Measurements from ENCODE around the gene CCDC30. TPM values are rescaled to one million over a fixed set of nuclear protein-coding genes. Genes with fewer than 3 reads are reported as not detected.
"Not testable (repeated sequence)": the region's sequence is repeated elsewhere in the genome, so short reads cannot be mapped to it uniquely, and the experiment has no call there.

The CCDC30 gene
- total and polyA plus RNA-seq, 2 donors, result 1.5 to 7.2 TPM

DNA sequence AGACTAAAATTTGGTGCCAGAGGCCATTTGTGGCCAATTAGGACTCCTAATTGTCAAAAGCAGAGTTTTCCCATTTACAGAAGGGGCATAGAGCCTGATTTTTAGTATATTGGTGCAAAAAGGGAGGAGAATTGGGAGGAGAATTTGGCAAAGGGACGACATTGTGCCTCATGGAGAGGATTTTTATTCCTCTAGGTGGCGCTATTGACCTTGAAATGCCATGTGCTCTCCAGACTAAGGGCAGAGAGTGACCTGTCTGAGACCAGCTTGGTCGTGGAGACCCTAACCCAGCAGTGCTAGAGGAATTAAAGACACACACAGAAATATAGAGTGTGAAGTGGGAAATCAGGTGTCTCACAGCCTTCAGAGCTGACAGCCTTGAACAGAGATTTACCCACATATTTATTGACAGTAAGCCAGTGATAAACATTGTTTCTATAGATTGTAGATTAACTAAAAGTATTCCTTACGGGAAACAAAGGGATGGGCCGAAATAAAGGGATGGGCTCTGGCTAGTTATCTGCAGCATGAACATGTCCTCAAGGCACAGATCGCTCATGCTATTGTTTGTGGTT lies 48.6 kb downstream of the CCDC30 start:
- 67% methylated on average over 6 of the region's 6 CpGs for WGBS
- H3K4me3 ChIP-seq (ENCODE audit: low read depth, low read length); H3K27ac ChIP-seq (ENCODE audit: low read depth); H3K4me1 ChIP-seq (ENCODE audit: insufficient read depth); DNase-seq (ENCODE audit: extremely low spot score); H3K36me3 ChIP-seq (ENCODE audit: insufficient read depth): not testable (repeated sequence)

DNA sequence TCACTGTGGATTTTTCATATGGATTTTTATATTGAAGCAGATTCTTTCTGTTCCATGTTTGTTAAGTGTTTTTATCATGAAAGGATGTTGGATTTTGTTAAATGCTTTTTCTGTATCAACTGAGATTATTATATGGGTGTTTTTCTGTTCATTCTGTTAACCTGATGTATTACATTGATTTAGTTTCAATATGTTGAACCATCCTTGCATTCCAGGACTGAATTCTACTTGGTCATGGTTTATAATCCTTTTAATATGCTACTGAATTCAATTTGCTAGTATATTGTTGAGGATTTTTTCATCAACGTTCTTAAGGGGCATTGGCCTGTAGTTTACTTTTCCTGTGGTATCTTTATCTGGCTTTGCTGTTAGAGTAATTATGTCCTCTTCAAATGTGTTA lies 55.8 kb downstream of the CCDC30 start:
- Histone ChIP-seq H3K4me1 (ENCODE audit: insufficient read depth) (no peaks in the 10 kb centered on the region), H3K27ac (ENCODE audit: low read depth) (no peak overlapping the region), H3K4me3 (ENCODE audit: low read depth, low read length) (no peak overlapping the region), H3K36me3 (ENCODE audit: insufficient read depth) (no peaks in the 10 kb centered on the region)
- WGBS, result 76% methylated on average over 1 of the region's 1 CpG
- DNase-seq (ENCODE audit: extremely low spot score), result no peak

DNA sequence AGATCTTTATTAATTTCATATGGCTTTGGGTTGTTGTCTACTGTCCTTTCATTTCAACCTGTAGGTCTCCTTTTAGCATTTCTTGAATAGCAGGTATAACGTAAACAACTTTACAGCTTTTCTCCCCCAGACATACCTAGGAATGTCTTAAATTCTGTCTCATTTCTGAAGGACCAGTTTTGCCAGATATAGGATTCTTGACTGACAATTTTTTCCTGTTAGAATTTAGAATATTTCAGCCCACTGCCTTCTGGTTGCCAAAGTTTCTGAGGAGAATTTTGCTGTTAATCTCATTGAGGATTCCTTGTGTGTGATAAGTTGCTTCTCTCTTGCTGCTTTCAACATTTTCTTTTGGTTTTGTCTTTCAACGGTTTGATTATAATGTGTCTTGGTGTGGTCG lies 60.1 kb downstream of the CCDC30 start:
- Histone ChIP-seq H3K27ac (ENCODE audit: low read depth) (no peak overlapping the region), H3K4me1 (ENCODE audit: insufficient read depth) (no peaks in the 10 kb centered on the region), H3K4me3 (ENCODE audit: low read depth, low read length) (no peak overlapping the region), H3K36me3 (ENCODE audit: insufficient read depth) (no peaks in the 10 kb centered on the region)
- DNase-seq (ENCODE audit: extremely low spot score), result no peak
- 91% methylated on average over 3 of the region's 3 CpGs for WGBS

DNA sequence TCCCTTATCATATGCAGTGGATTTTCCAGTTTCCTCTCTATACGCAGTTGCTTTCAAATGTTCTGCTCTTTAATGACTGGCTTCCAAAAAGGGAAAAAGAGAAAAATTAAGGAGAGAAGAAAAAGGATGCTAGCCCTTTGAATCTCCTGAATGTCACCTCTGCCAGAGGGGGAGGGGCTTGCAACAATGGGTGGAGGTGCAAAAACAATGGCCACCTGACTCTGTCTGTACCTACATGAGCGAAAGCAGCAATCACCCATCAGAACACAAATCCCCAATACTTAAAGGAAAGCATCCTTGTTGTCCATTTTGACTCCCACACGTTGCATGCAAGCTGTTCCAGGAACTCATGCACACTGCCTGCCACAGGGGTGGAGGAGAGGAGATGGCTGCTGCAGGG lies 61.2 kb downstream of the CCDC30 start:
- Histone ChIP-seq H3K4me3 (ENCODE audit: low read depth, low read length) (no peak overlapping the region), H3K36me3 (ENCODE audit: insufficient read depth) (no peaks in the 10 kb centered on the region), H3K27ac (ENCODE audit: low read depth) (no peak overlapping the region), H3K4me1 (ENCODE audit: insufficient read depth) (no peaks in the 10 kb centered on the region)
- WGBS, result 70% methylated on average over 3 of the region's 3 CpGs
- DNase-seq (ENCODE audit: extremely low spot score), result no peak

DNA sequence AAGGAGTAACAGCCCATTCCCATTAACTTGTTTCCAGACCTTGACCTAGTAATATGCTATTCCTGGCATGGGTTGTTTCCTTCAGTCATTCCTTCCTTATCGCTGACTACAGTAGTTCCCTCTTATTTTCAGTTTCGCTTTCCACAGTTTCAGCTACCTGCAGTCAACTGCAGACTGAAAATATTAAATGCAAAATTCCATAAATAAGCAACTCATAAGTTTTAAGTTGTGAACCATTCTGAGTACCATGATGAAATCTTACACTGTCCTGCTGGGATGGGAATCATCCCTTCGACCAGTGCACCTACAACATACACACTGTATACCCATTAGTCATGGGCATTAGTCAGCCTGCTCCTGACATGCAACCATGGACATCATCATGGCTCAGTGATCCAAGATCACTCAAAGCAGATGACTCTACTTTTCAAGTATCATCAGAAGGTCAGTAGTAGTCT lies 66.7 kb downstream of the CCDC30 start:
- Histone ChIP-seq H3K4me1 (ENCODE audit: insufficient read depth) (no peaks in the 10 kb centered on the region), H3K27ac (ENCODE audit: low read depth) (no peak overlapping the region), H3K4me3 (ENCODE audit: low read depth, low read length) (no peak overlapping the region), H3K36me3 (ENCODE audit: insufficient read depth) (no peaks in the 10 kb centered on the region)
- WGBS, result 88% methylated on average over 3 of the region's 3 CpGs
- no peak for DNase-seq (ENCODE audit: extremely low spot score)

DNA sequence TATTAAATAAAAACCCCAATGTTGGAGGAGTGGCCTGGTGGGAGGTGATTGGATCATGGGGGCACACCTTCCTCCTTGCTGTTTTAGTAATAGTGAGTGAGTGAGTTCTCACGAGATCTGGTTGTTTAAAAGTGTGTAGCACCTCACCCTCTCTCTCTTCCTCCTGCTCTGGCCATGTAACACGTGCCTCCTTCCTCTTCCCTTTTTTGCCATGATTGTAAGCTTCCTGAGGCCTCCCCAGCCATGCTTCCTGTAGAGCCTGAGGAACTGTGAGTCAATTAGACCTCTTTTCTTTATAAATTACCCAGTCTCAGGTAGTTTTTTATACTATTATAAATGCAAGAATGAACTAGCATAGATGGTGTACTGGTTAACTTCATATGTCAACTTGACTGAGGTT lies 68.0 kb downstream of the CCDC30 start:
- H3K27ac ChIP-seq (ENCODE audit: low read depth), result no peak overlapping the region
- H3K36me3 ChIP-seq (ENCODE audit: insufficient read depth), result no peaks in the 10 kb centered on the region
- DNase-seq (ENCODE audit: extremely low spot score), result no peak
- no peaks in the 10 kb centered on the region for H3K4me1 ChIP-seq (ENCODE audit: insufficient read depth)
- H3K4me3 ChIP-seq (ENCODE audit: low read depth, low read length), result no peak overlapping the region
- WGBS, result 45% methylated on average over 2 of the region's 2 CpGs

DNA sequence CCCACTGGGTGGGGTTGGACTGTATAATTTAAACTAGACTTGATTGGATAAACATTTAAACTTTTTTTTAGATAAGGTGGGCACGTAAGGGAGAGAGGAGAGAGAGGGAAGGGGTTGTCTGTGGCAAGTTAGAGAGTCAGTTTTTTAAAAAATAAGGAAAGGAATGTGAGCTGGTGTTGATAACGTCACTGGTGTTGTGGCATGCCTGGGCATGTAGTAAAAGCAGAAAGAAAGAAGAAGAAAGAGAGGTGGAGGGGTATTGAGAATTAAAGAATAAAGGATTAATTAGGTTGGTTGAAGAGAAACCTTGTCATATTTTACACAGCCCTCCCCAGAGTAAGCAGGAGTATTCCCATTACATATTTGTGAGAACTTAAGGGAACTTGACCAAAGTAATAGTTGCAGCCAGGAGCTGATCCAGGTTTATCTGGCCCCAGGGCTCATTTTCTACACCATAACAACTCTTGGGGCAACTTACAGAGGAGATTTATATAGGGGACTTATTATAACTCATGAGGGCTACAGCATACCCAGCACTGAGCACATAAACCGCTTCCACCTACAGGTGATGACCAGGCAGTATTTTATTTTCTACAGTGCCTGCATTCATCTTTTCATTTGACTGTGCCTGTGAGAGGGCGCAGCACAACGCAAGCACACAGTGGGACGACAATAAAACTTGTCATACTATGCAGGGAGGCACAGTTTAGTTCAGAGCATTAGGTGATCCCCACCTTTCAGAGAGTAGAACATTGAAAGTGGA lies 70.2 kb downstream of the CCDC30 start:
- WGBS, result 76% methylated on average over 6 of the region's 6 CpGs
- Histone ChIP-seq H3K36me3 (ENCODE audit: insufficient read depth) (no peaks in the 10 kb centered on the region), H3K27ac (ENCODE audit: low read depth) (no peak overlapping the region), H3K4me3 (ENCODE audit: low read depth, low read length) (no peak overlapping the region), H3K4me1 (ENCODE audit: insufficient read depth) (no peaks in the 10 kb centered on the region)
- no peak for DNase-seq (ENCODE audit: extremely low spot score)

DNA sequence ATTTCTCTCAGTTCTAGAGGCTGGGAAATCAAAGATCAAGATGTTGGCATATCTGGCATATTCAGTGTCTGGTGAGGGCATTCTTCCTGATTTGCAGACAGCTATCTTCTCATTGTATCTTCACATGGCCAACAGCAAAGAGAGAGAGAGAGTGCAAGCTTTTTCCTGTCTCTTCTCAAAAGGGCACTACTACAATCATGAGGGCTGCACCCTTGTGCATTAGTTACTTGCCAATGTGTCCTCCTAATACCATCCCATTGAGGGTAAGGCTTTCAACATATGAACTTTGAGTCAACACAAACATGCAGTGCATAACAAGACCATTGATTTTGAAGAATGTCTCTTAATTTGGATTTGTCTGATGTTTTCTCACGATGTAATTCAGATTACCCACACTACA lies 78.0 kb downstream of the CCDC30 start:
- WGBS, result 67% methylated on average over 1 of the region's 1 CpG
- DNase-seq (ENCODE audit: extremely low spot score), result no peak
- no peaks in the 10 kb centered on the region for H3K36me3 ChIP-seq (ENCODE audit: insufficient read depth)
- H3K4me3 ChIP-seq (ENCODE audit: low read depth, low read length), result no peak overlapping the region
- H3K4me1 ChIP-seq (ENCODE audit: insufficient read depth), result no peaks in the 10 kb centered on the region
- H3K27ac ChIP-seq (ENCODE audit: low read depth), result no peak overlapping the region

DNA sequence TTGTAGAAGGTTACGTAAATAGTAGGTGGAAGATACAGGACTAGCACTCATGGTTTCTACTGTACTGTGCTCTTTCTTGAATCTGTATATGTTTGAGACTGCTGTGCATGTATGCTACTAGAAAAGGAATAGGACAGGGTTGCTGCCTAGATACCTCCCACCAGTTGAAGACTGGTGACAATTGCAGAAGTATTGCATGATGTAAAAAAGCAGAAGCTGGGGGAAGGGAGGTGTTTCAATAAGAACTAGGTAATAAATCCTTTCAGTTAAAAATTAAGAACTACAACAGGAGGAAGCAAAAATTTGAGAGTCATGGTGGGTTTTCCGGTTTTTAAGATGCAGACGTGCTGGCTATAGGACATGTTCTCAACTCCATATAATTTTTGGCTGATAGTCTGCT lies 88.1 kb downstream of the CCDC30 start:
- DNase-seq (ENCODE audit: extremely low spot score), result no peak
- Histone ChIP-seq H3K36me3 (ENCODE audit: insufficient read depth) (no peaks in the 10 kb centered on the region), H3K27ac (ENCODE audit: low read depth) (no peak overlapping the region), H3K4me1 (ENCODE audit: insufficient read depth) (no peaks in the 10 kb centered on the region), H3K4me3 (ENCODE audit: low read depth, low read length) (no peak overlapping the region)
- 91% methylated on average over 3 of the region's 3 CpGs for WGBS

DNA sequence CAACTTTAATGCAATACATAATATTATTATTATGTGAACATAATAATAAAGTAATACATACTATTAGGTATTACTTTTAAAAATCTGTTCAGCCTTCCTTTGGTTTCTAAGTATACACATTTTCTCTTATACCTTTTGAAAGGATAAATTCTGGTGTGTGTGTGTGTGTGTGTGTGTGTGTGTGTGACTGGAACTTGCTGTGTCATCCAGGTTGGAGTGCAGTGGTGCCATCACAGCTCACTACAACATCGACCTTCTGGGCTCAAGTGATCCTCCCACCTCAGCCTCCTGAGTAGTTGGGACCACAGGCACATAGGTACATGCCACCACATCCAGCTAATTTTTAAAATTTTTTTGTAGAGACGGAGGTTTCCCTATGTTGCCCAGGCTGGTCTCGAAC lies 88.5 kb downstream of the CCDC30 start:
- WGBS, result 93% methylated on average over 3 of the region's 3 CpGs
- H3K4me3 ChIP-seq (ENCODE audit: low read depth, low read length), result no peak overlapping the region
- H3K4me1 ChIP-seq (ENCODE audit: insufficient read depth), result no peaks in the 10 kb centered on the region

DNA sequence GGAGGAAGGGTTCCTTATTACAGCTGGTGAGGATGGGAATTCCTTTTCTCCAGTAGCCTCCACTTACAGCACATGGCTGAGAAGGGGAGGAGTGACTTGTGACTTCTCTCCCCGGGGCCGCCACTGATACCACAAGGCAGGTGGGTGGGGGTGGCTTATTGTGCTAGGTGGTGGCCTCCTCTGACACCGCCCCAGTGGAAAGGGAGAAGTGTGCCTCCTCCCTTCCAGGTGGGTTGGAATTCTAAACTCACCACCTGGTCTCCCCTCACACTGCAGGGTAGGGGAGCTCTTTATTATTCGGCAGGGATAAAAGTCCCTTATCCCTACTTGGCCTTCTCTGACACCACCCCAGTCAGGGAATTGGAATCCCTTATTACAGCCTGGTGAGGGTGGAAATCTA lies 89.5 kb downstream of the CCDC30 start:
- no peak overlapping the region for H3K4me3 ChIP-seq (ENCODE audit: low read depth, low read length)
- H3K27ac ChIP-seq (ENCODE audit: low read depth), result no peak overlapping the region
- 83% methylated on average over 4 of the region's 4 CpGs for WGBS
- no peaks in the 10 kb centered on the region for H3K4me1 ChIP-seq (ENCODE audit: insufficient read depth)
- no peak for DNase-seq (ENCODE audit: extremely low spot score)
- H3K36me3 ChIP-seq (ENCODE audit: insufficient read depth), result no peaks in the 10 kb centered on the region

More for the DNA sequence above, 88.5 kb downstream of the CCDC30 start:
- Histone ChIP-seq H3K27ac (ENCODE audit: low read depth) (no peak overlapping the region), H3K36me3 (ENCODE audit: insufficient read depth) (no peaks in the 10 kb centered on the region)
- no peak for DNase-seq (ENCODE audit: extremely low spot score)

DNA sequence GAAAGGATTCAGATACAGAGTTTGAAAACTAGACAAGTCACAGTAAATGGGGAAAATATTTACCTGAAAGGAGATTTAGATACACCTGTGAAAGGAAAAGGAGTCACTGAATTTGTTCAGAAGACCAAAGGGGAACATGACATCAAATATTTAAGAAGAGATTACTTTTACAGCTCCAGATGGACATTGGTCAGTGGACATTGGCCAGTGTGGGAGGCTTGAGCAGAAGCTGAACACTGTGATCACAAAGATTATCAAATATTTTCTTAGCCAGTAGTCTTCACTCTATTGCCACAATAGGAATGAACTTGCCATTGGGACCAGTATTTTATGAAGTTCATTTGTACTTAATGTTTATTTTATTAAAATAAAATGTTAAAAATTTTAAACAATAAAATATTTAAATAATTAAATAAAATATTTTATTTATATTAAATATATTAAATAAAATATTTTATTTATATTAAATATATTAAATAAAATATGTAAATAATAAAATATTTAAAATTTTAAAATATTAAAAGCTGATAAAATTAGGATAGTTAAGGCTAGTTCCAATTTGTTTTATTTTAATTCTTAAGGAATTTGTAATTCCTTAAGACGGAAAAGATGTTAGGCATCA lies 94.3 kb downstream of the CCDC30 start:
- 97% methylated on average over 1 of the region's 1 CpG for WGBS
- no peak overlapping the region for H3K27ac ChIP-seq (ENCODE audit: low read depth)
- no peaks in the 10 kb centered on the region for H3K36me3 ChIP-seq (ENCODE audit: insufficient read depth)
- no peak overlapping the region for H3K4me3 ChIP-seq (ENCODE audit: low read depth, low read length)
- no peak for DNase-seq (ENCODE audit: extremely low spot score)
- no peaks in the 10 kb centered on the region for H3K4me1 ChIP-seq (ENCODE audit: insufficient read depth)

DNA sequence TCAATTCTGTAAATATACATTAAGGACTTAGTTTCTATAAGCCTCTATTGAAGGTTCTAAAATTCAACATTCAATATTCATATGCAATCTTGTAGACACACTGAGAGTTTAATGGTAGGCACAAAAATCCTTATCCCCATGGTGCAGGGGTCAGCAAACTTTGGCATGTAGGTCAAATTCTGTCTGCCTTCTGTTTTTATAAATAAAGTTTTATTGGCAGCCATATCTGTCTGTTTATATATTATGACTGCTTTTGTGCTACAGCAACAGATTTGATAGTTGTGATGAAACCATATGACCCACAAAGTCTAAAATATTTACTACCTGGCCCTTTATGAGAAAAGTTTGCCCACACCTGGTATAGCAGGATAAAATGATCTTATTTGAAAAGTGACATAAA lies 104.0 kb downstream of the CCDC30 start:
- H3K27ac ChIP-seq (ENCODE audit: low read depth), result no peak overlapping the region
- no peaks in the 10 kb centered on the region for H3K36me3 ChIP-seq (ENCODE audit: insufficient read depth)
- H3K4me3 ChIP-seq (ENCODE audit: low read depth, low read length), result no peak overlapping the region
- no peaks in the 10 kb centered on the region for H3K4me1 ChIP-seq (ENCODE audit: insufficient read depth)
- DNase-seq (ENCODE audit: extremely low spot score), result no peak

DNA sequence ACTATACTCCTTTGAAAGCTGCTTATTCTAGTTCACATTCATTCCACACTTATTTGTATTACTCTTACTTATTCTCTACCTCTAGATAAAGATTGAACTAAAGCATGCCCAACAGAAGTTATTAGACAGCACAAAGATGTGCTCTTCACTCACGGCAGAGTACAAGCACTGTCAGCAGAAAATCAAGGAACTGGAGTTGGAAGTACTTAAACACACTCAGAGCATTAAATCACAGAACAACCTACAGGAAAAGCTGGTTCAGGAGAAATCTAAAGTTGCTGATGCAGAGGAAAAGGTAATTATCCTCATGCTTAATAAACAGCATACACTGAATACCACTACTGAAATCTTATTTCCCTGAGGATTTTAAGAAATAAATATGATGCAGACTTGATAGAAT lies 113.8 kb downstream of the CCDC30 start:
- no peak overlapping the region for H3K27ac ChIP-seq (ENCODE audit: low read depth)
- 42% methylated on average over 1 of the region's 1 CpG for WGBS
- H3K4me3 ChIP-seq (ENCODE audit: low read depth, low read length), result no peak overlapping the region
- DNase-seq (ENCODE audit: extremely low spot score), result no peak
- H3K36me3 ChIP-seq (ENCODE audit: insufficient read depth), result peaks cover 2% of the 10 kb centered on the region
- H3K4me1 ChIP-seq (ENCODE audit: insufficient read depth), result no peaks in the 10 kb centered on the region

Data from urinary bladder (tissue), 4 donors.